K562 (cell line): ENCODE results near the gene SLC36A1. TPM values are rescaled to one million over a fixed set of nuclear protein-coding genes. Genes with fewer than 3 reads are reported as not detected.
A peak's percentile ranks its signal among the peaks of the same experiment; 100 is the strongest.

Source experiments
- BRD9 ChIP-seq: fragments of 450-650 bp; IDR thresholded peaks from 2 replicates; pipeline ENCODE4 v1.6.1; 2018; ENCODE audit warnings: low read depth; ENCODE audit not compliant: partially characterized antibody
- CBFA2T2 ChIP-seq: fragments of 450-650 bp; conservative IDR thresholded peaks from 2 replicates; pipeline ENCODE4 v1.6.1; 2017; ENCODE audit warnings: mild to moderate bottlenecking
- CBFA2T3 ChIP-seq: fragments of 450-650 bp; IDR thresholded peaks from 2 replicates; pipeline ENCODE4 v1.6.1; 2017
- CBX1 ChIP-seq: sonication (generic); IDR thresholded peaks from 2 replicates; pipeline ENCODE4 v1.6.1; 2016; ENCODE audit warnings: antibody characterized with exemption, low read depth, mild to moderate bottlenecking
- CBX2 ChIP-seq: fragments of 200-600 bp; sonication (generic); IDR thresholded peaks from one replicate; pipeline ENCODE4 v1.6.1; 2012; ENCODE audit warnings: mild to moderate bottlenecking, low read length, inconsistent platforms; ENCODE audit not compliant: insufficient read depth, poor library complexity, severe bottlenecking
- CCAR2 ChIP-seq: fragments of 200-400 bp; formaldehyde crosslinking; IDR thresholded peaks from 2 replicates; pipeline ENCODE4 v1.6.1; 2017; ENCODE audit warnings: mild to moderate bottlenecking, low read depth, low read length
- COPS2 ChIP-seq: fragments of 450-650 bp; conservative IDR thresholded peaks from 2 replicates; pipeline ENCODE4 v1.6.1; 2016; ENCODE audit warnings: mild to moderate bottlenecking, moderate library complexity
- EP300 ChIP-seq: IDR thresholded peaks from 2 replicates; pipeline ENCODE4 v1.6.1; 2012; ENCODE audit warnings: low read length, improper control_type of control experiment
- FOSL1 ChIP-seq: fragments of 200-800 bp; sonication (Bioruptor generic); conservative IDR thresholded peaks from 2 replicates; pipeline ENCODE4 v1.6.1; 2016; ENCODE audit warnings: missing genetic modification characterization, missing compliant biosample characterization
- MTA1 ChIP-seq: fragments of 450-650 bp; IDR thresholded peaks from 2 replicates; pipeline ENCODE4 v1.6.1; 2017; ENCODE audit warnings: borderline replicate concordance
- RFX1 ChIP-seq: fragments of 450-650 bp; IDR thresholded peaks from 2 replicates; pipeline ENCODE4 v1.6.1; 2016; ENCODE audit warnings: mild to moderate bottlenecking, moderate library complexity
- SIRT6 ChIP-seq: IDR thresholded peaks from one replicate; pipeline ENCODE4 v1.6.1; 2012; ENCODE audit warnings: low read depth, mild to moderate bottlenecking, control low read depth, inconsistent platforms, low read length, moderate library complexity
- U2AF2 ChIP-seq: fragments of 200-400 bp; formaldehyde crosslinking; optimal IDR thresholded peaks from 2 replicates; pipeline ENCODE3; 2017; ENCODE audit warnings: low read depth, mild to moderate bottlenecking, low read length
- ZNF561 ChIP-seq: fragments of 450-650 bp; formaldehyde crosslinking; conservative IDR thresholded peaks from 2 replicates; pipeline ENCODE4 v1.4.0; 2020; ENCODE audit warnings: mild to moderate bottlenecking, moderate library complexity
- polyA plus RNA-seq, 8 experiments: library from polyadenylated mRNA; depleted of rRNA in 4 of 8; stranded (reverse) in 5 of 8; unstranded in 3 of 8; fragments of >200 nt; fragmentation: Nextera tagmentation in 2 of 8; fragmentation: Illumina TruSeq in 1 of 8; extraction: Ambion mirVana in 2 of 8; extraction: Trizol in 1 of 8; gene quantifications; 2 replicates each; pipeline versions ENCODE4 v1.2.1 to v1.2.3, GENCODE V29; 2011 to 2014; ENCODE audit warnings: inconsistent platforms in 1 of 8, missing spikeins in 1 of 8
- total RNA-seq, 7 experiments: library from RNA; depleted of rRNA in 6 of 7; stranded (reverse); fragments of >200 nt in 6 of 7; fragmentation: Illumina TruSeq in 2 of 7; extraction: Trizol in 2 of 7; gene quantifications; 2 replicates each; pipeline versions ENCODE4 v1.2.1 to v1.2.3, GENCODE V29; 2011 to 2021; ENCODE audit warnings: low replicate concordance in 1 of 7
- TF ChIP-seq, protein P1 (sequence below): fragments of 450-650 bp; formaldehyde crosslinking; IDR thresholded peaks from 2 replicates; pipeline ENCODE4 v1.4.0; 2022; ENCODE audit warnings: missing genetic modification characterization
- TF ChIP-seq, protein P2 (sequence below): sonication (generic); formaldehyde crosslinking; IDR thresholded peaks from 2 replicates; pipeline ENCODE4 v1.8.0; 2022; ENCODE audit warnings: missing genetic modification reagents, mild to moderate bottlenecking, moderate library complexity, borderline replicate concordance

Gene SLC36A1
- total and polyA plus RNA-seq, 9 of the 15 experiments (the other 6 are each of a cell fraction or from before 2014, with no cell fraction given) = 1.6 to 8.4 (median 4.6) TPM

DNA sequence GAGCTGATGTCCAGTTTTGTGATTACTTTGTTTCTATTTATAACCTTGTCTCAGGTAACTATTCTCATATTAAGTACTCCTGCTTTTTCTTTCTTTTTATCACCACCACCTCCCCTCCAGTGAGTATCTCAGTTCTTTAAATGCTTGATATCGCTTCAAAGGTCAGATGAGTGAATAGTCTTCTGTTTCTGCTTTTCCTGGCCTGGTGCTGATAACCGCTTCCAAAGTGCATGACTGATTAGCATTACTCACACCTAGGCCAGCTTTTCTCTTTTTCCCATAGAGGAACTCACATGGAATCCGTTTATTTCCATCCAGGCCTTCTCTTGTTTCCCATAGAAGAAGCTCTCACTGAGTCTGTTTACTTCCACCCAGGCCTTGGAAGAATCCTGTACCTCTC lies 3.2 kb downstream of the SLC36A1 start (continued):
- TF ChIP-seq U2AF2 (no peak), CBFA2T3 (peak; percentile 67), RFX1 (no peak), CCAR2 (no peak), CBX1 (no peak), CBX2 (no peak), ZNF561 (CRISPR knock-in tag) (no peak), EP300 (no peak), FOSL1 (tag) (peak; percentile 45; the same call in 1 of the 2 replicates), MTA1 (no peak), COPS2 (no peak), BRD9 (no peak), CBFA2T2 (peak; percentile 28), SIRT6 (no peak)
- TF ChIP-seq, protein P1, sequence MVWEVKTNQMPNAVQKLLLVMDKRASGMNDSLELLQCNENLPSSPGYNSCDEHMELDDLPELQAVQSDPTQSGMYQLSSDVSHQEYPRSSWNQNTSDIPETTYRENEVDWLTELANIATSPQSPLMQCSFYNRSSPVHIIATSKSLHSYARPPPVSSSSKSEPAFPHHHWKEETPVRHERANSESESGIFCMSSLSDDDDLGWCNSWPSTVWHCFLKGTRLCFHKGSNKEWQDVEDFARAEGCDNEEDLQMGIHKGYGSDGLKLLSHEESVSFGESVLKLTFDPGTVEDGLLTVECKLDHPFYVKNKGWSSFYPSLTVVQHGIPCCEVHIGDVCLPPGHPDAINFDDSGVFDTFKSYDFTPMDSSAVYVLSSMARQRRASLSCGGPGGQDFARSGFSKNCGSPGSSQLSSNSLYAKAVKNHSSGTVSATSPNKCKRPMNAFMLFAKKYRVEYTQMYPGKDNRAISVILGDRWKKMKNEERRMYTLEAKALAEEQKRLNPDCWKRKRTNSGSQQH = no peak
- TF ChIP-seq, protein P2, sequence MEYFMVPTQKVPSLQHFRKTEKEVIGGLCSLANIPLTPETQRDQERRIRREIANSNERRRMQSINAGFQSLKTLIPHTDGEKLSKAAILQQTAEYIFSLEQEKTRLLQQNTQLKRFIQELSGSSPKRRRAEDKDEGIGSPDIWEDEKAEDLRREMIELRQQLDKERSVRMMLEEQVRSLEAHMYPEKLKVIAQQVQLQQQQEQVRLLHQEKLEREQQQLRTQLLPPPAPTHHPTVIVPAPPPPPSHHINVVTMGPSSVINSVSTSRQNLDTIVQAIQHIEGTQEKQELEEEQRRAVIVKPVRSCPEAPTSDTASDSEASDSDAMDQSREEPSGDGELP (CRISPR knock-in tag) = no peak
